Immature natural killer cell (primary cell): Measurements from ENCODE around the gene SERPINB6. TPM values are rescaled to one million over a fixed set of nuclear protein-coding genes. Genes with fewer than 3 reads are reported as not detected.
"Not testable (repeated sequence)": the region's sequence is repeated elsewhere in the genome, so short reads cannot be mapped to it uniquely, and the experiment has no call there.

Experiments used
- DNase-seq, 3 donors: peaks; one replicate each; pipeline ENCODE4 v3.0.0; 2022; ENCODE audit warnings: mixed read lengths in 1 of 3
- H3K27ac Mint-ChIP-seq, 6 donors: one replicate each; pipeline ENCODE4 v1.8.0; 2020; ENCODE audit warnings: mixed read lengths in 6 of 6, mild to moderate bottlenecking in 5 of 6, inconsistent platforms in 4 of 6, moderate library complexity in 3 of 6
- H3K27me3 Mint-ChIP-seq, 3 donors: one replicate each; pipeline ENCODE4 v1.8.0; 2020 to 2021; ENCODE audit warnings: low read depth in 3 of 3, mild to moderate bottlenecking in 3 of 3, mixed read lengths in 3 of 3, moderate library complexity in 3 of 3, inconsistent platforms in 1 of 3
- H3K36me3 Mint-ChIP-seq, 3 donors: one replicate each; pipeline ENCODE4 v1.8.0; 2020; ENCODE audit warnings: mixed read lengths in 3 of 3, inconsistent platforms in 2 of 3, mild to moderate bottlenecking in 2 of 3
- H3K4me1 Mint-ChIP-seq, 2 donors: one replicate each; pipeline ENCODE4 v1.8.0; 2020; ENCODE audit warnings: inconsistent platforms in 2 of 2, mild to moderate bottlenecking in 2 of 2, mixed read lengths in 2 of 2, moderate library complexity in 1 of 2
- H3K4me3 Mint-ChIP-seq, 5 donors: one replicate each; pipeline ENCODE4 v1.8.0; 2020; ENCODE audit warnings: mild to moderate bottlenecking in 5 of 5, mixed read lengths in 5 of 5, inconsistent platforms in 3 of 5, moderate library complexity in 3 of 5
- H3K9me3 Mint-ChIP-seq, 6 donors: one replicate each; pipeline ENCODE4 v1.8.0; 2020; ENCODE audit warnings: mild to moderate bottlenecking in 6 of 6, mixed read lengths in 6 of 6, inconsistent platforms in 4 of 6, moderate library complexity in 3 of 6
- polyA plus RNA-seq, 3 donors: library from polyadenylated mRNA; unstranded; fragments of 300-500 nt; fragmentation: Illumina TruSeq; gene quantifications; one replicate each; pipeline ENCODE4 v1.2.3, GENCODE V29; 2021

The SERPINB6 gene
- polyA plus RNA-seq, 3 donors from 2014 or later = 196 to 243 (median 199) TPM

DNA sequence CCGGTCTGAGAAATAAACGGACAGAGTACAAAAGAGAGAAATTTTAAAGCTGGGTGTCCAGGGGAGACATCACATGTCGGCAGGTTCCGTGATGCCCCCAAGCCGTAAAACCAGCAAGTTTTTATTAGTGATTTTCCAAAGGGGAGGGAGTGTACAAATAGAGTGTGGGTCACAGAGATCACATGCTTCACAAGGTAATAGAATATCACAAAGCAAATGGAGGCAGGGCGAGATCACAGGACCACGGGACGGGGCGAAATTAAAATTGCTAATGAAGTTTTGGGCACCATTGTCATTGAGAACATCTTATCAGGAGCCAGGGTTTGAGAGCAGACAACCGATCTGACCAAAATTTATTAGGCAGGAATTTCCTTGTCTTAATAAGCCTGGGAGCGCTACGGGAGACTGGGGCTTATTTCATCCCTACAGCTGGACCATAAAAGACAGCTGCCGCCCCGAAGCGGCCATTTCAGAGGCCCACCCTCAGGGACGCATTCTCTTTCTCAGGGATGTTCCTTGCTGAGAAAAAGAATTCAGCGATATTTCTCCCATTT lies 37.4 kb upstream of the SERPINB6 start:
- not testable (repeated sequence) for H3K4me1 Mint-ChIP-seq, H3K4me3 Mint-ChIP-seq, H3K27ac Mint-ChIP-seq, H3K27me3 Mint-ChIP-seq, DNase-seq
- peaks cover 59 to 84% (median 77%) of the 10 kb centered on the region in 3 donors for H3K36me3 Mint-ChIP-seq
- peaks cover 10 to 29% (median 26%) of the 10 kb centered on the region in 6 donors for H3K9me3 Mint-ChIP-seq

DNA sequence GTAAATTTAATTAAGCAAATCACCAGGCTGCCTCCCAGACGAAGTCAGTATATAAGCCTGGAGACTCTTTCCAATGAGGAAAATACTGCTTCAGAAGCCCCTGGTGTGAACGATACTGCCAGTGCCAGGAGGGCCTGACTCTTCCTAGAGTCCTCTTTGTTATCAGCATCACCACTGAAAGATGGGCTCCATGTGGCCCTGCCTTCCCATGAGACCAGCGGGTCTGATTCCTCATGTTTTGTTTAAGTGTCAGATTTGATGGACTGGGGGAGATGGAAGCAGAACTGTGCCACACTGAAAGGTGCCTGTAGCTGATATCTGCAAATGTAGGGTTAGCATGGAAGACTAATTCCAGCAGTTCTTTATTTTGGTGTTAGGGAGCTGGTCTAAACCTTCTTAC lies 36.2 kb upstream of the SERPINB6 start:
- Mint-ChIP-seq H3K4me3 (no peak overlapping the region), H3K9me3 (peaks cover 10 to 27% (median 23%) of the 10 kb centered on the region in 6 donors), H3K27me3 (peaks cover 0 to 2% (median 0%) of the 10 kb centered on the region in 3 donors), H3K36me3 (peaks cover 52 to 80% (median 69%) of the 10 kb centered on the region in 3 donors), H3K27ac (no peak overlapping the region), H3K4me1 (peaks cover 4 to 6% of the 10 kb centered on the region in 2 donors)
- no peak for DNase-seq

DNA sequence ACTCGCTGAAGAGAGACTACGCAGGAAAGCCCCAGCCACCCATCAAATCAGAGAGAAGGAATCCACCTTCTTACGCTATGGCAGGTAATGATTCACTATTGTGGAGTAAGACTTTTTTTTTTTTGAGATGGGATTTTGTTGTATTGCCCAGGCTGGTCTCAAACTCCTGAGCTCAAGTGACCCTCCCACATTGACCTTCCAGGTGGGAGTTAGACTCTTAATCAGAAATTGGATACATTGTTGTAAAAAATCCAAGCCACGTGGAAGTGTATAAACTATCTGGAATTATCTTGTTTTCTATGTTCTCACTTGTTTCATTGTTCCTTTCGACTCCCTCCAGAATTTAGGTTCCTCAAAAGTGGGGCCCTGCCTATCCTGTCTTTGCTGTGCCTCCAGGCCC lies 35.1 kb upstream of the SERPINB6 start:
- Mint-ChIP-seq H3K4me3 (no peak overlapping the region), H3K4me1 (peaks cover 11 to 15% of the 10 kb centered on the region in 2 donors), H3K27ac (no peak overlapping the region), H3K27me3 (peaks cover 0 to 3% (median 3%) of the 10 kb centered on the region in 3 donors), H3K9me3 (peaks cover 6 to 16% (median 14%) of the 10 kb centered on the region in 6 donors), H3K36me3 (peaks cover 41 to 69% (median 58%) of the 10 kb centered on the region in 3 donors)
- DNase-seq = no peak

DNA sequence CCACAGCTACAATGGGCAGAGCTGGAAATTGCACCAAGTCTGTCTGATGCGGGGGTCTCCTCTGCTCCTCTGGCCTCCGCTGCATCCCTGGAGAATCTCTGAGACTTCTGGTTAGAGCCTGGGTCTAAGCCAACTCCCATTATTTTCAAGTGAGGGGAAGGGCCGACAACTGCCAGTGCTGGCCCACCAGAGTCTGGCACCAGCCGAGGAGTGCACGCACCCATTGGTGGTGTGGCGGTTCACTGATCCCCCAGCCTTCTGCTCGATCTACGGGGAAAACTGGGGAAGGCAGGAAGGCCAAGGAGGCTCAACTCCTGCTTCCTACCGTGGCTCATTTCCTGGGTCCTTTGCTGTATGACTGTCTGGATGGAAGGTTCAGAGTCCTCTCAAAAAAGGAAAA lies 34.5 kb upstream of the SERPINB6 start:
- H3K27ac Mint-ChIP-seq = no peak overlapping the region
- DNase-seq = no peak
- H3K27me3 Mint-ChIP-seq = peaks cover 0 to 3% (median 3%) of the 10 kb centered on the region in 3 donors
- H3K36me3 Mint-ChIP-seq = peaks cover 35 to 63% (median 52%) of the 10 kb centered on the region in 3 donors
- H3K4me1 Mint-ChIP-seq = peaks cover 15 to 19% of the 10 kb centered on the region in 2 donors
- H3K4me3 Mint-ChIP-seq = no peak overlapping the region
- H3K9me3 Mint-ChIP-seq = peaks cover 2 to 10% (median 8%) of the 10 kb centered on the region in 6 donors

DNA sequence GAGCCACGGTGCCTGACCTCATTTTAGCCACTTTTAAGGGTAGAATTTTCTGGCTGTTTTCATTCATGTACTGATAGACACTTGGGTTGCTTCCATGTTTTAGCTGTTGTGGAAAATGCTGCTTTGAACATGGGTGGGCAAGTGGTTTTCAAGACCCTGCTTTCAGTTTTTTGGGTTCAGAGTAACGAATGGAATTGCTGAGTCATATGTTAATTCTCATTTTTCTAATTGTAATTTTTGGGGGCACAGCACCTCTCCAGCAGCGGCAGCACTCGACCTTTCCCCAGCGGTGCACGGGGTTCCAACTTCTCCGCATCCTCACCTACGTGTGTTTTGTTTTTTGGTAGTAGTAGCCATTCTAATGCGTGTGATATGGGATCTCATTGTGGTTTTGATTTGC lies 33.7 kb upstream of the SERPINB6 start:
- no peak for DNase-seq
- H3K27ac Mint-ChIP-seq = no peak overlapping the region
- H3K4me3 Mint-ChIP-seq = no peak overlapping the region
- peaks cover 0 to 4% (median 2%) of the 10 kb centered on the region in 6 donors for H3K9me3 Mint-ChIP-seq
- H3K36me3 Mint-ChIP-seq = peaks cover 27 to 56% (median 44%) of the 10 kb centered on the region in 3 donors
- peaks cover 19 to 20% of the 10 kb centered on the region in 2 donors for H3K4me1 Mint-ChIP-seq
- H3K27me3 Mint-ChIP-seq = peaks cover 0 to 3% (median 2%) of the 10 kb centered on the region in 3 donors

DNA sequence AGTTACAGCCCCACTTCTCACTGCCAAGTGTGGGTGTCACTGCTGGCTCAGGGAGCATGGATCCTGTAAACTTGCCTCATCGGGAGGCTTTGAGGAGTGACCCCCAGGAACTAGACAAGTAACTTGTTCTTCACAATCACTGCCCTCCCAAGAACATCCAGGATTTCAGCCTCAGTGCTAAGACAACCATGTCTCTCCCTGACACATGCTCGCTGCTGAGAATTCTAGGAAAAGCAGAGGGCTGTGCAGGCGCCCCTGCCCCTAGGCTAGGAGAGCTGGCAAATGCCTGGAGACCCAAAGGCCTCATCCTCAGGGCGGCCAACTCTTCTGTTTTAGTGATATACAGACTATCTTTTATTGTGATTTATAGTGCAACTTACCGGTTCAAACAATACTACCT lies 31.9 kb upstream of the SERPINB6 start:
- H3K9me3 Mint-ChIP-seq, H3K4me3 Mint-ChIP-seq, H3K27ac Mint-ChIP-seq, DNase-seq, H3K27me3 Mint-ChIP-seq: not testable (repeated sequence)
- H3K4me1 Mint-ChIP-seq = peaks cover 31 to 33% of the 10 kb centered on the region in 2 donors
- H3K36me3 Mint-ChIP-seq = peaks cover 13 to 39% (median 30%) of the 10 kb centered on the region in 3 donors

DNA sequence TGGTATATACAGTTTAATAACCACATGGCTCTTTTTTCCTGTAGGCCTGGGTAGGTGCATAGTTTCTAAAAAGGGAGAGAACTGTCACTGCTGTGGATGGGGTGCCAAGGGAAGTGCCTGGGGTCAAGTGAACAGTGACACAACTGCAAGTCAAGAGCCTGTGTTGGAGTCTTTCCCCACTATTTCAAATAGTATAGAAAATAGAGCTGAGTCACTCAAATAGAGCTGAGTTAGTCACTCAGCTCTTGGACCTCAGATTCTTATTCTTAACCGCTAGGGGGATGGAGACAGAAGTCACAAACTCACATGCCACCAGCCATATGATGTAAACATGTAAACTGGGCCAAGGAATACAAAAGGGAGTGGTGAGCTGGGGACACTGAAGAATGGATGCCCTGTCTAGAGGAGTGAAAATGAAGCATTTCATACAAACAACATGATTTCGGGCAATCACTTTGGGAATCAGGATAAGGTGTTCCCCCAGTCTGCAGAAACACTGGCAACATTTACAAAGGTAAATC lies 30.5 kb upstream of the SERPINB6 start:
- H3K27ac Mint-ChIP-seq = peak overlapping the region in 2 of 6 donors; percentile 0 to 72

DNA sequence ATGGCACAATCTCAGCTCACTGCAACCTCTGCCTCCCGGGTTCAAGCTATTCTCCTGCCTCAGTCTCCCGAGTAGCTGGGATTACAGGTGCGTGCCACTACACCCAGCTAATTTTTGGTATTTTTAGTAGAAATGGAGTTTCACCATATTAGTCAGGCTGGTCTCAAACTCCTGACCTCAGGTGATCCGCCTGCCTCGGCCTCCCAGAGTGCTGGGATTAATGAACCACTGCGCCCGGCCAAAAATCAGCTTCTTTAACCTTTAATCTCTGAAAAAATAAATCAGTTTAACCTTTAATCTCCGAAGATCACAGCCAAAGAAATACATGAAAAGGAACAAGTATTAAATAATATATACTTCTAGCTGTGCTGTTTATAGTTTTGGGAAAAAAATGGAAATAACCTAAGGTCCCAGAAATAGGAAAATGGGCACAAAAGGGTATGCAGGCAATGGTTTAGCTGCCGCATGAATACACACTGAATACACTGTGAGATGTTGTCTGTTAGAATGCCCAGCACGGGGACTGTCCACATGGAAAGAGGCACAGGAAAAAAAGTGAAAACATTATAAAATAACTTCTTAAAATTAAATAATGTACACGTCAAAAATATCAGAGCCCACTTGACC lies 29.9 kb upstream of the SERPINB6 start:
- Mint-ChIP-seq H3K9me3 (no peaks in the 10 kb centered on the region), H3K27ac (no peak overlapping the region), H3K4me1 (peaks cover 34 to 35% of the 10 kb centered on the region in 2 donors), H3K4me3 (peak overlapping the region in 4 of 5 donors; percentile 21 to 87 (median 86)), H3K27me3 (peaks cover 2 to 8% (median 3%) of the 10 kb centered on the region in 3 donors), H3K36me3 (peaks cover 0 to 25% (median 13%) of the 10 kb centered on the region in 3 donors)
- DNase-seq = no peak

More for the DNA sequence above, 30.5 kb upstream of the SERPINB6 start:
- Mint-ChIP-seq H3K4me3 (peak overlapping the region in 4 of 5 donors; percentile 31 to 71 (median 57)), H3K4me1 (peaks cover 34 to 35% of the 10 kb centered on the region in 2 donors), H3K27me3 (peaks cover 2 to 8% (median 3%) of the 10 kb centered on the region in 3 donors), H3K36me3 (peaks cover 3 to 30% (median 18%) of the 10 kb centered on the region in 3 donors), H3K9me3 (no peaks in the 10 kb centered on the region)
- DNase-seq = peak; percentile 39 to 53 (median 42)

DNA sequence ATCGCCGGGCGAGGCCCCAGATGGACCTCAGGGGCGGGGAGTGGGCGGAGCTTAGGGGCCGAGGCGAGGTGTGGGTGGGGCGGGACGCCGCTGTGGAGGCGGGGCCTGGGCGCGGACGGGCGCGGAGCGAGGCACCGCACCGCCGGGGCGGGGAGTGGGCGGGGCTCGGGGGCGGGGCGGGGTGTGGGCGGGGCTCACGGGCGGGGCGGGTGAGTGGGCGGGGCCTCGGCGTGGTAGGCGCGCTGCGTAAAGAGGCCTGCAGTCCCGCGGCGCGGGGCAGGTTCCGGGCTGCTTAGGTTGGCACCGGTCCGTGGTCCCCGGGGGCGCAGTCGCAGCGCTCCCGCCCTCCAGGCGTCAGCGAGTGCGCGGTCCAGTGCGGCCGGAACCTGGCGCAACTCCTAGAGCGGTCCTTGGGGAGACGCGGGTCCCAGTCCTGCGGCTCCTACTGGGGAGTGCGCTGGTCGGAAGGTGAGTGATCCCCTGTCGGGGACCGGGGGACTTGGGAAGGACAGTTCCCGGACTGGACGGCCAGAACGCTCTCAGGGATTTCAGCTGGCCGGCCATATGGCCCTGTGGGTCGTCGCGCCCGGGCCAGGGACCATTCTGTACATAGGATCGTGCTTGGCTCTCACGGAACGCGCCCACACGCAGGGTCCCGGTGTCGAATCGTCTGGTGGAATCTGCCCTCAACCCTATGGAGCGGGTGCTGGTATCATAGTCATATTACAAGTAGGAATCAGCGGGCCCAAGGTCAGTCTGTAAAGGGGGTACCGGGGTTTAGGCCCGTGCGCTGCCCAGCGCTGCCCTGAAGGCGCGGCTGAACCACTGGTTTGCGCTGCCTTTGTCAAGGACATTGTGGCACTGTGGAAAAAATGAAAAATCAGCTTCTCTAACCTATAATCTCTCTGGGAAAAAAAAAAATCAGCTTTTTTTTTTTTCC lies 28.5 kb upstream of the SERPINB6 start, which contains the start of gene NQO2:
Gene NQO2, plus strand, starts transcription at position 277 of the 940 bp plus-strand sequence. CDS start 6,659 bp downstream, outside the sequence.
- peaks cover 34 to 35% of the 10 kb centered on the region in 2 donors for H3K4me1 Mint-ChIP-seq
- H3K36me3 Mint-ChIP-seq = peaks cover 0 to 12% (median 7%) of the 10 kb centered on the region in 3 donors
- H3K27me3 Mint-ChIP-seq = peaks cover 2 to 8% (median 3%) of the 10 kb centered on the region in 3 donors
- H3K9me3 Mint-ChIP-seq = no peaks in the 10 kb centered on the region
- peak within 1 kb of the TSS; percentile 78 to 90 (median 86) for H3K27ac Mint-ChIP-seq
- DNase-seq = peak; percentile 84 to 87 (median 87)
- H3K4me3 Mint-ChIP-seq = peak within 1 kb of the TSS; percentile 87 to 93 (median 89)

DNA sequence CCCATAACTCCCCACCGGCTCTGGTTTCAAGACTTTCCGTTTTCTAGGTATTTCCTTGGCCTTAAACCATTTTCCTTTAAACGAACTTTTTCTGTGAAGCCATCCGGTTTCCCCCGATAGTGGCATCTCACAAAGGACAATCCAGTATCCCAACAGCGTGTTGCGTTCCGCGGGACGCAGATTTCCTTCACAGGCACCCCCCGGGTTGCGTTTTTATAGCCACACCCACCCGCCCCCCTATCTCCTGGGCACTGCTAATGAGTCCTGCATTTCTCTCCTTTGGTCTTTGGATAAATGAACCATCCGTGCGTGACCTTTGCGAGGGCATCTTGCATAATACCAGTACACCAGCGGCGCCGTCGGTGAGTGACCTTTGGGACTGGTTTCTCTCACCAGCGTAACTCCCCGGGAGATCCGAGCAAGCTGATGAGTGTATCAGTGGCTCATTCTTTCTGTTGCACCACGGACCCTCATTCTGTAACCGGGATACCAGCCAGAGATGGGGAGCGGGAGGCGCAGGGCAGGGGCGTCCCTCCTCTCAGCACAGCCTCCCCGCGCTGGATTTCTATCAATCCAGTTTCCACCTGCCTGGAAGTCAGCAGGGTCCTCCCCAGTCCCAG lies 27.7 kb upstream of the SERPINB6 start:
- H3K4me1 Mint-ChIP-seq = peaks cover 34 to 35% of the 10 kb centered on the region in 2 donors
- peak overlapping the region; percentile 63 to 90 (median 86) for H3K27ac Mint-ChIP-seq
- H3K4me3 Mint-ChIP-seq = peak overlapping the region; percentile 85 to 93 (median 89)
- no peaks in the 10 kb centered on the region for H3K9me3 Mint-ChIP-seq
- DNase-seq = peak in 1 of 3 donors; percentile 20
- H3K36me3 Mint-ChIP-seq = peaks cover 0 to 7% (median 3%) of the 10 kb centered on the region in 3 donors
- H3K27me3 Mint-ChIP-seq = peaks cover 2 to 8% (median 3%) of the 10 kb centered on the region in 3 donors

DNA sequence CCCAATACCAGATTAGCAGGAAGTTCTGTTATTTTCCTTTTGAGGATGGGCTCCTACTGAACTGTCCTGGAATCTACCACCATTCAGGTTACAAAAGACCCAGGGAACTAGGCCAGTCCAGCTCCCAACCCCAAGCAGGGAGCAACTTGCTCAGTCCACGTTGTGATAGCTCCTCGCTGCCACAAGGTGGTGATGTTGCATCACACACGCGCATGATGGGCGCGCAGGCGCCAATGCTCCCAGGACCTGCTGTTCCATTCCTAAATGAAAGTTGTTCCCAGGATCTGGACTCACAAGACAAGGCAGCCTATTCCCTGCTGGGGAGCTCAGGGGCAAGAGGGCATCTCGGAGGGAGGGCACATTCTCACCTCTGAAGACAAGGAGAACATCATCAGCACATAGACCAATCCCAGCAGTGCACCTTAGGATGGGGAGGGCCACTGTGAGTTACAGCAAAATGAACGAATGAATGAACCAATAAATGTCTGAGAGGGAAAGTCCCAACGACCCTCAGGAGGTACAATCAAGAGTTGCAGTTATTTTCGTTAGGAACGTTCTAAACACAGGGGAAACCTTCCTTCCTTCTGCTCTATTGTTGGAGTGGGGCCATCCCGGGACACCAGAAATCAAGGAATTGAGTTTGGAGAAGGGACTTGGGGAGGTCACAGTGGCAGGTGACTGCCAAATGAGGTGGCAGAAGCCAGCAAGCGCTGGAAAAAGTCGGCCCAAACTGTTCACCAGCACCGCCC lies 27.1 kb upstream of the SERPINB6 start:
- not testable (repeated sequence) for H3K27me3 Mint-ChIP-seq, H3K9me3 Mint-ChIP-seq, H3K36me3 Mint-ChIP-seq
- peak overlapping the region in 5 of 6 donors; percentile 21 to 90 (median 86) for H3K27ac Mint-ChIP-seq
- H3K4me1 Mint-ChIP-seq = peaks cover 34 to 35% of the 10 kb centered on the region in 2 donors
- peak overlapping the region; percentile 85 to 93 (median 89) for H3K4me3 Mint-ChIP-seq
- DNase-seq = peak; percentile 64 to 69 (median 67)

DNA sequence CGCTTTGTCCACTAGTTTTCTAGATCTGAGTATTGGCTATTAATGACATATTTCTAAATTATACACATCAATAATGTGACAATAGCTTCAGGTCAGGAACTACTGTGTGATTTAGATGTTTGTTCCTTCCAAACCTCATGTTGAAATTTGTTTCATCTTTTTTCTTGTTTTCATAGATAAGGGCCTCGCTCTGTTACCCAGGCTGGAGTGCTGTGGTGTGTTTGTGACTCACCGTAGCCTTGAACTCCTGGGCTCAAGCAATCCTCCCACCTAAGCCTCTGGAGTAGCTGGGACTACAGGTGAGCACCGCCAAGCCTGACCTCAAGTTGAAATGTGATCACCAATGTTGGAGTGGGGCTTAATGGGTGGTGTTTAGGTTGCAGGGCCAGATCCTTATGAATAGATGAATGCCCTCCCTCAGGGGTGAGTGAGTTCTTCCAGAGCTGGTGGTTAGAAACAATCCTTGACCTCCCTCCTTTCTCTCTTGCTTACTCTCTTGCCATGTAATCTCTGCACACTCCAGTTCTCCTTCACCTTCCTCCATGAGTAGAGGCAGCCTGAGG lies 22.5 kb upstream of the SERPINB6 start:
- H3K9me3 Mint-ChIP-seq = no peaks in the 10 kb centered on the region
- H3K27me3 Mint-ChIP-seq = peaks cover 3 to 9% (median 7%) of the 10 kb centered on the region in 3 donors
- H3K4me1 Mint-ChIP-seq = peaks cover 22 to 27% of the 10 kb centered on the region in 2 donors
- H3K4me3 Mint-ChIP-seq = no peak overlapping the region
- H3K36me3 Mint-ChIP-seq = peaks cover 0 to 3% (median 3%) of the 10 kb centered on the region in 3 donors
- DNase-seq = no peak
- peak overlapping the region in 1 of 6 donors; percentile 41 for H3K27ac Mint-ChIP-seq
